Peyer's patch (tissue), 4 donors: ENCODE results near the gene TMCO4. TPM values are rescaled to one million over a fixed set of nuclear protein-coding genes. Genes with fewer than 3 reads are reported as not detected.

Experiments
- DNase-seq, 3 donors: peaks; one replicate each; pipeline ENCODE4 v3.0.0-alpha.2; 2017 to 2019
- H3K27ac ChIP-seq, 4 donors: fragments of 200-600 bp; sonication (generic); one replicate each; pipeline ENCODE4 v1.5.1; 2016 to 2019
- H3K27me3 ChIP-seq, 2 donors: fragments of 200-600 bp; sonication (generic); one replicate each; pipeline ENCODE4 v1.5.1; 2019
- H3K36me3 ChIP-seq, 3 donors: fragments of 200-600 bp; sonication (generic); one replicate each; pipeline ENCODE4 v1.5.1; 2016 to 2019
- H3K4me1 ChIP-seq, 4 donors: fragments of 200-600 bp; sonication (generic); one replicate each; pipeline ENCODE4 v1.5.1; 2016 to 2019
- H3K4me3 ChIP-seq, 4 donors: fragments of 200-600 bp; sonication (generic); 1 replicate in 3 of 4; 2 replicates in 1 of 4; pipeline ENCODE4 v1.5.1; 2016 to 2019; ENCODE audit warnings: mild to moderate bottlenecking in 1 of 4
- H3K9me3 ChIP-seq, 4 donors: fragments of 200-600 bp; sonication (generic); one replicate each; pipeline ENCODE4 v1.5.1; 2016 to 2019; ENCODE audit warnings: mild to moderate bottlenecking in 1 of 4
- POLR2A ChIP-seq, 2 donors: fragments of 450-650 bp; IDR thresholded peaks; one replicate each; pipeline ENCODE4 v1.5.1; 2017; ENCODE audit warnings: antibody characterized with exemption in 2 of 2, mild to moderate bottlenecking in 2 of 2, moderate library complexity in 2 of 2
- total RNA-seq, 4 donors: library from RNA; depleted of rRNA; stranded (reverse); fragments of >200 nt; gene quantifications; one replicate each; pipeline ENCODE4 v1.1.0, GENCODE V29; 2016
- TF ChIP-seq, protein P1 (sequence below), 6 experiments: fragments of 450-650 bp in 4 of 6; fragments of 200-600 bp in 2 of 6; sonication (generic) in 1 of 6; IDR thresholded peaks; one replicate each; pipeline ENCODE4 v1.5.1; 2017 to 2019; ENCODE audit warnings: antibody characterized with exemption in 6 of 6, mild to moderate bottlenecking in 3 of 6, moderate library complexity in 1 of 6

TMCO4 gene
- total RNA-seq, 4 donors from 2014 or later: 13.5 to 40.4 (median 26.1) TPM

DNA sequence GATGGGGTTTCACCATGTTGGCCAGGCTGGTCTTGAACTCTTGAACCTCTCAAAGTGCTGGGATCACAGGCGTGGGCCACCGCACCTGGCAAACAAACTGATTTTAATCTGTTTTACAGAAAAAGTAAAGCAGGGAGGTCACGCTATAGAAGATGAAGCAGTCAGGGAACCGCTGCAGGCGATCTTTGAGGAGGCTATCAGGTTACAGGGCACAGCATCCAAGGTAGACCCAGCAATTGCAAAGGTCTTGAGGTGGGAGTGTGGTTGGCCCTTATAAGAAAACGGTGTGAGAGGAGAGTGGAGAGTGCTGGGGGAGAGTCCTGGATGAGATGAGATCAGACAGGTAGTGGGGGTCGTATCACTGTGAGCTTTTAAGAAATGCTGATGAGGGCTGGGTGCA lies 2.6 kb upstream of the TMCO4 start:
- DNase-seq: no peak
- Histone ChIP-seq H3K9me3 (no peaks in the 10 kb centered on the region), H3K4me3 (no peak overlapping the region), H3K36me3 (no peaks in the 10 kb centered on the region), H3K27ac (no peak overlapping the region), H3K27me3 (no peaks in the 10 kb centered on the region), H3K4me1 (peaks cover 0 to 18% (median 10%) of the 10 kb centered on the region in 4 donors)
- TF ChIP-seq, protein P1, sequence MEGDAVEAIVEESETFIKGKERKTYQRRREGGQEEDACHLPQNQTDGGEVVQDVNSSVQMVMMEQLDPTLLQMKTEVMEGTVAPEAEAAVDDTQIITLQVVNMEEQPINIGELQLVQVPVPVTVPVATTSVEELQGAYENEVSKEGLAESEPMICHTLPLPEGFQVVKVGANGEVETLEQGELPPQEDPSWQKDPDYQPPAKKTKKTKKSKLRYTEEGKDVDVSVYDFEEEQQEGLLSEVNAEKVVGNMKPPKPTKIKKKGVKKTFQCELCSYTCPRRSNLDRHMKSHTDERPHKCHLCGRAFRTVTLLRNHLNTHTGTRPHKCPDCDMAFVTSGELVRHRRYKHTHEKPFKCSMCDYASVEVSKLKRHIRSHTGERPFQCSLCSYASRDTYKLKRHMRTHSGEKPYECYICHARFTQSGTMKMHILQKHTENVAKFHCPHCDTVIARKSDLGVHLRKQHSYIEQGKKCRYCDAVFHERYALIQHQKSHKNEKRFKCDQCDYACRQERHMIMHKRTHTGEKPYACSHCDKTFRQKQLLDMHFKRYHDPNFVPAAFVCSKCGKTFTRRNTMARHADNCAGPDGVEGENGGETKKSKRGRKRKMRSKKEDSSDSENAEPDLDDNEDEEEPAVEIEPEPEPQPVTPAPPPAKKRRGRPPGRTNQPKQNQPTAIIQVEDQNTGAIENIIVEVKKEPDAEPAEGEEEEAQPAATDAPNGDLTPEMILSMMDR (IDR thresholded peaks at IDR 0.05): no peak
- TF ChIP-seq POLR2A (IDR thresholded peaks at IDR 0.05): no peak

GRCh38 chr1:19800076-19800804 lies 524 bp upstream of the TMCO4 start:
- Histone ChIP-seq H3K27ac (peak overlapping the region; percentile 86 to 97 (median 92)), H3K4me1 (peaks cover 0 to 18% (median 10%) of the 10 kb centered on the region in 4 donors), H3K4me3 (peak overlapping the region; percentile 64 to 82 (median 74)), H3K27me3 (no peaks in the 10 kb centered on the region), H3K36me3 (no peaks in the 10 kb centered on the region), H3K9me3 (no peaks in the 10 kb centered on the region)
- peak; percentile 65 to 85 (median 79) for DNase-seq
- no peak for TF ChIP-seq POLR2A (IDR thresholded peaks at IDR 0.05)
- TF ChIP-seq, protein P1 (IDR thresholded peaks at IDR 0.05): no peak

GRCh38 chr1:19798486-19799229 lies 1.1 kb downstream of the TMCO4 start:
- no peak for DNase-seq
- Histone ChIP-seq H3K36me3 (no peaks in the 10 kb centered on the region), H3K27ac (peak overlapping the region; percentile 86 to 97 (median 92)), H3K4me1 (peaks cover 0 to 18% (median 10%) of the 10 kb centered on the region in 4 donors), H3K27me3 (no peaks in the 10 kb centered on the region), H3K4me3 (peak overlapping the region; percentile 64 to 82 (median 74)), H3K9me3 (no peaks in the 10 kb centered on the region)
- TF ChIP-seq, protein P1 (IDR thresholded peaks at IDR 0.05): no peak
- TF ChIP-seq POLR2A (IDR thresholded peaks at IDR 0.05): no peak

DNA sequence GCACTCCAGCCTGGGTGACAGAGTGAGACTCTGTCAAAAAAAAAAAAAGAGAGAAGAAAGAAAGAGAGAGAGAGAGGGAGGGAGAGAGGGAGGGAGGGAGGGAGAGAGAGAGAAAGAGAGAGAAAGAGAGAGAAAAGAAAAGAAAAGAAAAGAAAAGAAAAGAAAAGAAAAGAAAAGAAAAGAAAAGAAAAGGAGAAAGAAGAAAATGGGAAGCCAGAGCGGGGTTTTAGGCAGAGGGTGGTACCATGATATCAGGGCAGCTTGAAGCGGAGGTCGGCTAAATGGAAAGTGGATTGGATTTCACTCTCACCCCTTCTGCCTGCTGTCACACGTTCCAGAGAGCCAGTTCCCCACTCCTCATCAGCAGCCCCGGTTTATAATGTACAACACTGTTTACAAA lies 1.9 kb downstream of the TMCO4 start:
- Histone ChIP-seq H3K4me3 (no peak overlapping the region), H3K27ac (no peak overlapping the region), H3K4me1 (peaks cover 0 to 18% (median 10%) of the 10 kb centered on the region in 4 donors), H3K27me3 (no peaks in the 10 kb centered on the region), H3K36me3 (peaks cover 0 to 4% (median 0%) of the 10 kb centered on the region in 3 donors), H3K9me3 (no peaks in the 10 kb centered on the region)
- no peak for DNase-seq
- TF ChIP-seq, protein P1 (IDR thresholded peaks at IDR 0.05): no peak
- TF ChIP-seq POLR2A (IDR thresholded peaks at IDR 0.05): no peak

DNA sequence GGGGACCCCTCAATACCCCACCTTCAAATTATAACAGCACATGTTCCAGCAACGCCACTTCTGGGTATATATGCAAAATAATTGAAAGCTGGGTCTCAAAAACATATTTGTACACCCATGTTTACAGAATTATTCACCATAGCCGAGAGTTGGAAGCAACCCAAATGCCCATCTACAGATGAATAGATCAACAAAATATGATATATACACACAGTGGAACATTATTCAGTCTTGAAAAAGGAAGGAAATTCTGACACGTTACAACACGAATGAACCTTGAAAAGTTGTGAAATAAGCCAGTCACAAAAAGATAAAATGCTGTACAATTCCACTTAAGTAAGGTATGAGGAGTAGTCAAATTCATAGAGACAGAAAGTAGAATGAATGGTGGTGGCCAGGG lies 5.1 kb downstream of the TMCO4 start:
- H3K27me3 ChIP-seq: no peaks in the 10 kb centered on the region
- no peaks in the 10 kb centered on the region for H3K9me3 ChIP-seq
- no peak overlapping the region for H3K4me3 ChIP-seq
- TF ChIP-seq, protein P1 (IDR thresholded peaks at IDR 0.05): no peak
- TF ChIP-seq POLR2A (IDR thresholded peaks at IDR 0.05): no peak
- peaks cover 0 to 13% (median 8%) of the 10 kb centered on the region in 4 donors for H3K4me1 ChIP-seq
- peaks cover 0 to 20% (median 0%) of the 10 kb centered on the region in 3 donors for H3K36me3 ChIP-seq
- DNase-seq: no peak
- no peak overlapping the region for H3K27ac ChIP-seq
